Heart right ventricle (tissue), 16 donors: ENCODE measurements around the gene ZNF383. TPM values are rescaled to one million over a fixed set of nuclear protein-coding genes. Genes with fewer than 3 reads are reported as not detected.
"Not testable (repeated sequence)": the region's sequence is repeated elsewhere in the genome, so short reads cannot be mapped to it uniquely, and the experiment has no call there.

Experiments used
- ATAC-seq, 8 donors: fragments of 200-7000 bp; cut with Tn5 transposase; one replicate each; pipeline ENCODE4 v1.9.1; 2020; ENCODE audit warnings: mild to moderate bottlenecking in 8 of 8, moderate library complexity in 8 of 8, moderate number of reproducible peaks in 1 of 8
- DNase-seq, 2 donors: peaks; one replicate each; pipeline ENCODE4 v3.0.0-alpha.2; 2020
- H3K27ac ChIP-seq, 10 donors: fragments of 200-600 bp; sonication (generic) in 2 of 10; one replicate each; pipeline versions ENCODE4 v1.5.0 to v1.8.0; 2020 to 2022; ENCODE audit warnings: mild to moderate bottlenecking in 3 of 10
- H3K27me3 ChIP-seq, 7 donors: fragments of 200-600 bp; one replicate each; pipeline ENCODE4 v1.8.0; 2021 to 2022; ENCODE audit warnings: mild to moderate bottlenecking in 2 of 7
- H3K36me3 ChIP-seq, 9 donors: fragments of 200-600 bp; sonication (generic) in 1 of 9; one replicate each; pipeline versions ENCODE4 v1.5.0 to v1.8.0; 2020 to 2022; ENCODE audit warnings: mild to moderate bottlenecking in 2 of 9
- H3K4me1 ChIP-seq, 9 donors: fragments of 200-600 bp; sonication (generic) in 1 of 9; one replicate each; pipeline versions ENCODE4 v1.5.0 to v1.8.0; 2020 to 2022; ENCODE audit warnings: mild to moderate bottlenecking in 4 of 9
- H3K4me3 ChIP-seq, 10 donors: fragments of 200-600 bp; sonication (generic) in 2 of 10; one replicate each; pipeline versions ENCODE4 v1.5.0 to v1.8.0; 2020 to 2022; ENCODE audit warnings: mild to moderate bottlenecking in 7 of 10, moderate library complexity in 2 of 10
- H3K9me3 ChIP-seq, 11 donors: fragments of 200-600 bp in 10 of 11; sonication (generic) in 2 of 11; one replicate each; pipeline versions ENCODE4 v1.5.0 to v1.8.0; 2013 to 2022; ENCODE audit warnings: mild to moderate bottlenecking in 2 of 11, control low read depth in 1 of 11, moderate library complexity in 1 of 11
- WGBS, 2 donors: extraction: QIAGEN DNeasy Blood & Tissue Kit; methylation state at CpG; one replicate each; pipeline ENCODE4 v1.1.7; 2013; ENCODE audit warnings: inconsistent platforms in 1 of 2; 5-methylcytosine and 5-hydroxymethylcytosine counted together
- intact Hi-C, 10 donors: fragments of 100-400 bp; cut with DNase I; formaldehyde crosslinking; loops; one replicate each; pipeline versions ENCODE4 v1.11.1 to v1.14.2; 2022
- polyA plus RNA-seq, 2 donors: library from polyadenylated mRNA; stranded (reverse); fragments of 200-250 nt; gene quantifications; one replicate each; pipeline ENCODE4 v1.2.3, GENCODE V29; 2013
- total RNA-seq, 10 donors: library from RNA; stranded (reverse); fragmentation: NEBNext Ultra II Directional in 3 of 10; extraction: Animal tissue kit (Norgen Biotek cat#: 25700) in 3 of 10; gene quantifications; one replicate each; pipeline versions ENCODE4 v1.2.1 to v1.2.4, GENCODE V29; 2021 to 2023
- donor health status: Arrhythmogenic right ventricular cardiomyopathy.
- donor health status: ischemic (EF 13 %, LVEDD 7.1; RV severe dilation, severe dysfunction).
- donor health status: healthy with polysubstance abuse.
- donor health status: DM: no; HTN: yes; CAD: no.
- donor health status: DM: no; HTN: no; CAD: no.
- donor health status: ischemic (EF 25% LVEDD 6.9; RV normal size, moderate dysfunction).
- donor health status: ischemic (EF 25% LVEDD 5.7; RV mildly dilated, moderate dysfunction).
- donor health status: healthy.
- donor health status: DM: yes; HTN: yes; CAD: no.
- donor health status: Ischemic cardiomyopathy.
- donor health status: ischemic (EF 35%, LVEDD 5.7; RV mildly dilated, moderate dysfunction).
- donor health status: nonischemic (EF 11% LVEDD 7.7; RV severe dilation, severe dysfunction).
- donor health status: DM: yes; HTN: yes; CAD: no.
- donor health status: PGD.
- donor health status: ischemic (EF 29% LVEDD 5.4; RV normal size, mild dysfunction).
- donor health status: nonischemic (EF 23%, LVEDD 6.1; RV moderate dilation, normal function).

The ZNF383 gene
- total and polyA plus RNA-seq, 12 donors: 2.7 to 12.7 (median 8.9) TPM

DNA sequence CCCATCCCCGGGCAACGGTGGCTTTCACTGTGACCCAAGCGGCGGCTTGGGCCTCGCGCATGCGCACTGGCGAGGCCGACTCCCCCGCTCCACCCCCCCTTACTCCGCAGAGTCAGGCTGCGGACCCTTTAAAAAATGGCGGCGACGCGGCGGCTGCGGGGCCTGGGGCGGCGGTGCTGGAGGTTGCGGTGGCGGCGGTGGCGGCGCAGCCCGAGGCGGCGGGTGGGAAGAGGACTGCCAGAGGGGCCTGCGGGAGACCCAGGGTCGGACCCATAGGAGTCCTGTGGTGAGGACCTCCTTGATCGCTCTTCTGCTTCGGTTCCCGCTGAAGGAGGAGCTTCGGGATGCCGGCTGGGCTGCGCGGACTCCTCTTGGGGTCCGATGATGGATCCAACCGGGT lies 76.2 kb downstream of the ZNF383 start:
- ATAC-seq, intact Hi-C loops, H3K4me3 ChIP-seq, H3K4me1 ChIP-seq, DNase-seq, H3K36me3 ChIP-seq, H3K27ac ChIP-seq, H3K27me3 ChIP-seq: not testable (repeated sequence)
- 86 to 94% methylated on average over 18 to 20 of the region's 39 CpGs for WGBS, 2 donors
- H3K9me3 ChIP-seq: peaks cover 0 to 16% (median 3%) of the 10 kb centered on the region in 11 donors

Other genes starting within 250 kb of the ZNF383 start
- 10 to 100 TPM in 2 of 10 donors, 1 to 10 TPM in 8; 5.2 to 12.5 (median 8.5) TPM for gene ZNF420, start 139.8 kb upstream of the ZNF383 start, total RNA-seq
- 1 to 10 TPM; 2.7 to 3.0 TPM for gene ZNF420, start 139.8 kb upstream of the ZNF383 start, polyA plus RNA-seq
- 10 to 100 TPM in 8 of 10 donors, 1 to 10 TPM in 2; 7.1 to 17.0 (median 13.0) TPM for gene ZNF585A, start 45.5 kb upstream of the ZNF383 start, total RNA-seq
- 10 to 100 TPM; 12.3 to 12.4 TPM for gene ZNF585A, start 45.5 kb upstream of the ZNF383 start, polyA plus RNA-seq
- 10 to 100 TPM in 9 of 10 donors, 1 to 10 TPM in 1; 9.3 to 16.3 (median 14.1) TPM for gene ZNF585B, start 7.7 kb upstream of the ZNF383 start, total RNA-seq
- gene ZNF585B, start 7.7 kb upstream of the ZNF383 start, polyA plus RNA-seq: 1 to 10 TPM; 4.3 to 8.2 TPM
- 1 to 10 TPM; 3.6 to 7.9 (median 6.1) TPM for gene ZNF527, start 152.9 kb downstream of the ZNF383 start, total RNA-seq
- 1 to 10 TPM; 2.5 to 4.7 TPM for gene ZNF527, start 152.9 kb downstream of the ZNF383 start, polyA plus RNA-seq
- 1 to 10 TPM; 4.5 to 8.0 (median 6.2) TPM for gene ZNF569, start 249.2 kb downstream of the ZNF383 start, total RNA-seq
- 1 to 10 TPM; 3.0 to 3.5 TPM for gene ZNF569, start 249.2 kb downstream of the ZNF383 start, polyA plus RNA-seq